Measurements from ENCODE around the gene ADISSP.

DNA sequence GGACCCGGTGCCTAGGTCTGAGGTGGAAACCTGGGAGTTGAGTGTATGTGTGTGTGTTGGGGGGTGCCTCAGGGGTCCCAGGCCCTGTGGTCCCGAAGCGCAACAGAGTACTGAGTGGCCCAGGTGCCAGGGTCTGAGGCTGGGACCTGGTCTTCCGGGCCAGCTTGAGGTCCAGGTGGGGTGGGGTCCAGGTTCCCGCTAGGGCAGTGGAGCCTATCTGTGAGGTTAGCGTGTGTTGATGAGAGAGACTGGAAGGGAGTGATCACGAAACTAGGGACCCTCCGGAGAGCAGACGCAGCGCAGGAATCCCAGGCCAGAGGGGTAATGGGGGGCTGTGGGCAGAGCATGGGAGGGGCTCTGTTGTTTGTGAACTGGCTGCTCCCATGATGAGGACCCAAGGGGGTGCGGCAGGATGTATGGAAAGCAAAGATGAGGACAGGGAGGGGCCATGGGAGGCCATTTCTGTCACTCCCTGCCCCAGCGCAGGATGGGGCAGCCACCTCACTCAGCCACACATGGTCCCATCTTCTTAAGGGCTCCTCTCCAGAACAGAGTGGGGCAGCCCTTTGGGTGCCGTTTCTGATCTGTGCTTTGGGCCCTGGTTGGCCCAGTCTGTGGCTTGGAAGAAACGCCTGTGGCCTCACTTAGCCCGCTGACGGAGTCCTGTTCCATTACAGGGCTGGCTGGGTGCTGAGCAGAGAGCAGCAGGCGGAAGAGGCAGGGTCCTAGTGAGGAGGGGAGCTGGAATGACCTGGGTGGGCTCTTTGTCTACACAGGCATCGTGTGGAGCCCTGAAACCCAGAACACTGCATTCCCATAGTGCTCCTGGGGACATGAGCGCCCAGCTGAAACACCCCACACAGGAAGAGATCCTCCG, 34.2 kb downstream of the ADISSP start:
- TF ChIP-seq SPI1 (IDR thresholded peaks at IDR 0.05; ENCODE audit: low read depth, low read length) (no peak), POLR2AphosphoS5 (IDR thresholded peaks at IDR 0.05; ENCODE audit: low read depth, low read length) (no peak), POLR2A (IDR thresholded peaks at IDR 0.05; ENCODE audit: low read depth, low read length) (no peak), PAX5 (IDR thresholded peaks at IDR 0.05; ENCODE audit: insufficient read depth, low read length, severe bottlenecking) (no peak)
